RWPE2 (cell line): ENCODE data around the gene RNF220.

Experiments used
- ATAC-seq: fragments of 200-7000 bp; cut with Tn5 transposase; 3 replicates; pipeline ENCODE4 v1.9.1; 2021; ENCODE audit warnings: low read depth
- DNase-seq: peaks from one replicate; pipeline ENCODE4 v3.0.0-alpha.2; 2020; ENCODE audit warnings: low spot score
- H3K27ac ChIP-seq: fragments of 450-650 bp; 2 replicates; pipeline ENCODE4 v1.5.1; 2017; ENCODE audit warnings: mild to moderate bottlenecking; ENCODE audit not compliant: poor library complexity, severe bottlenecking
- H3K27me3 ChIP-seq: fragments of 250-450 bp; sonication (Bioruptor Pico); 2 replicates; pipeline ENCODE4 v1.5.1; 2021; ENCODE audit warnings: mild to moderate bottlenecking, moderate library complexity; ENCODE audit not compliant: insufficient read depth, poor library complexity, severe bottlenecking
- H3K36me3 ChIP-seq: fragments of 250-450 bp; sonication (Bioruptor Pico); 2 replicates; pipeline ENCODE4 v1.5.1; 2020; ENCODE audit warnings: low read depth, mild to moderate bottlenecking, moderate library complexity
- H3K4me1 ChIP-seq: fragments of 250-450 bp; sonication (Bioruptor Pico); 2 replicates; pipeline ENCODE4 v1.5.1; 2021; ENCODE audit warnings: mild to moderate bottlenecking, moderate library complexity; ENCODE audit not compliant: insufficient read depth, poor library complexity, severe bottlenecking
- H3K4me3 ChIP-seq: fragments of 250-450 bp; sonication (Bioruptor Pico); 2 replicates; pipeline ENCODE4 v1.5.1; 2021; ENCODE audit warnings: mild to moderate bottlenecking, moderate library complexity; ENCODE audit not compliant: severe bottlenecking
- H3K9me3 ChIP-seq: fragments of 250-450 bp; sonication (Bioruptor Pico); 2 replicates; pipeline ENCODE4 v1.5.1; 2021; ENCODE audit warnings: mild to moderate bottlenecking, moderate library complexity; ENCODE audit not compliant: severe bottlenecking
- TF ChIP-seq, protein P1 (sequence below): fragments of 450-650 bp; IDR thresholded peaks from one replicate; pipeline ENCODE4 v1.5.1; 2017; ENCODE audit warnings: mild to moderate bottlenecking, moderate library complexity; ENCODE audit not compliant: poor library complexity, severe bottlenecking

The RNF220 gene

DNA sequence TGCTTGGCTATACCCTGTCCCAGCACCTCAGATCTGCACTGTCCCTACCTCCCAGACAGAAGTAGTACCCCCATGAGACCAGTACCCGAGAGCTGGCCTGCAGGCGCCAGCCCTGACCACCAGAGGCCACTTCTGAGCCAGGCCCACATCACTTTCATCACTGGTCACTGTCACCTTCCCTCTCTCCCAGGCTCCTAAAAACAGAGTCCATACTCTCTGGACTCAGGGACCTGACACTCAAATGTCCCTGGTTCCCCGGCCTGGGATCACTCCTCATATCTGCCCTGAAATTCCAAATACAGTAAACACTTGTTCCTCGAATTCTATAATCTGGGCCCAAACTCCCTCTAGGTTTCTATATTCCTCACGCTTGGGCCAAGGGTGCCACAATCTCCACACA, 250.6 kb downstream of the RNF220 start:
- no peaks in the 10 kb centered on the region for H3K9me3 ChIP-seq
- ATAC-seq = no peak
- TF ChIP-seq, protein P1, sequence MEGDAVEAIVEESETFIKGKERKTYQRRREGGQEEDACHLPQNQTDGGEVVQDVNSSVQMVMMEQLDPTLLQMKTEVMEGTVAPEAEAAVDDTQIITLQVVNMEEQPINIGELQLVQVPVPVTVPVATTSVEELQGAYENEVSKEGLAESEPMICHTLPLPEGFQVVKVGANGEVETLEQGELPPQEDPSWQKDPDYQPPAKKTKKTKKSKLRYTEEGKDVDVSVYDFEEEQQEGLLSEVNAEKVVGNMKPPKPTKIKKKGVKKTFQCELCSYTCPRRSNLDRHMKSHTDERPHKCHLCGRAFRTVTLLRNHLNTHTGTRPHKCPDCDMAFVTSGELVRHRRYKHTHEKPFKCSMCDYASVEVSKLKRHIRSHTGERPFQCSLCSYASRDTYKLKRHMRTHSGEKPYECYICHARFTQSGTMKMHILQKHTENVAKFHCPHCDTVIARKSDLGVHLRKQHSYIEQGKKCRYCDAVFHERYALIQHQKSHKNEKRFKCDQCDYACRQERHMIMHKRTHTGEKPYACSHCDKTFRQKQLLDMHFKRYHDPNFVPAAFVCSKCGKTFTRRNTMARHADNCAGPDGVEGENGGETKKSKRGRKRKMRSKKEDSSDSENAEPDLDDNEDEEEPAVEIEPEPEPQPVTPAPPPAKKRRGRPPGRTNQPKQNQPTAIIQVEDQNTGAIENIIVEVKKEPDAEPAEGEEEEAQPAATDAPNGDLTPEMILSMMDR = peak; percentile 75
- no peak overlapping the region for H3K4me3 ChIP-seq
- no peak for DNase-seq
- no peaks in the 10 kb centered on the region for H3K27me3 ChIP-seq
- H3K4me1 ChIP-seq = no peaks in the 10 kb centered on the region
- H3K36me3 ChIP-seq = peaks cover 2% of the 10 kb centered on the region; the same call in 1 of the 2 replicates
- no peak overlapping the region for H3K27ac ChIP-seq

DNA sequence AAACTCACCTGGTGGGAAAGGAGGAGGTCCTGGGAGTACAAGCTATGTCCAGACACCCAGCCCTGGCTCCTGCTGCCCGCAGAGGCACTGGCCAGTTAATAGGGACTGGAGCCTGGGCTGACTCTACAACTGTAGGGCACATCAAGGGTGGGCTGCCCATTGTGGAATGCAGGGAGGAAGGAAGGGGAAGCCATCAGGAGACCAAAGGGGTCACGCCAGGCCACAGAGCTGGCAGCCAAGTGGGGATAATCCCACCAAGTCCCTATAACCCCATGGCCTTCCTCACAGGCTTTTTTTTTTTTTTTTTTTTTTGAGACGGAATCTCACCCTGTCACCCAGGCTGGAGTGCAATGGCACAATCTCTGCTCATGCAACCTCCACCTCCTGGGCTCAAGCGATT, 254.5 kb downstream of the RNF220 start:
- no peaks in the 10 kb centered on the region for H3K4me1 ChIP-seq
- TF ChIP-seq, protein P1 = no peak
- no peaks in the 10 kb centered on the region for H3K36me3 ChIP-seq
- H3K27ac ChIP-seq = no peak overlapping the region
- DNase-seq (no peak), ATAC-seq (no peak)
- no peak overlapping the region for H3K4me3 ChIP-seq
- H3K27me3 ChIP-seq = no peaks in the 10 kb centered on the region
- H3K9me3 ChIP-seq = no peaks in the 10 kb centered on the region

DNA sequence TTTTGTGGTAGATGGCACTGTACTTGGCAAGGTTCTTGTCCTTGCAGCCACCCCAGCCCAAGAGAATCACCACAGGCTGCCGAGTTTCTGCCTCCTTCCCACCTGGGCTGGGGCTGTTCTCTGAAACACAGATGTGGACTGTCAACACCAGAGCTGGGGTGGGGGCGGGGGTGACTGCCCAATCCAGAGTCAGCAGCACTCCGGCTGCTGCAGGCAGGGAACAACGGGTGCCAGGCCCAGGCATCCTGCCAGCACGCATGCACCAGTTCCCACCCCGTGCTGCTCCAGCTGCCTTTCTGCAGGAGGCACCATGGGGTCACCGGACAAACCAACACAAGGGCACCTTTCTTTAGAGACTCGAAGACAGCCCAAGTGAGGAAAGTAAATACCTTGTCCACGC, 255.1 kb downstream of the RNF220 start:
- DNase-seq = no peak
- H3K27me3 ChIP-seq = no peaks in the 10 kb centered on the region
- H3K27ac ChIP-seq = no peak overlapping the region
- ATAC-seq = no peak; the same call in 2 of the 3 replicates
- H3K4me3 ChIP-seq = no peak overlapping the region
- TF ChIP-seq, protein P1 = no peak
- H3K36me3 ChIP-seq = no peaks in the 10 kb centered on the region
- H3K4me1 ChIP-seq = no peaks in the 10 kb centered on the region
- no peaks in the 10 kb centered on the region for H3K9me3 ChIP-seq

DNA sequence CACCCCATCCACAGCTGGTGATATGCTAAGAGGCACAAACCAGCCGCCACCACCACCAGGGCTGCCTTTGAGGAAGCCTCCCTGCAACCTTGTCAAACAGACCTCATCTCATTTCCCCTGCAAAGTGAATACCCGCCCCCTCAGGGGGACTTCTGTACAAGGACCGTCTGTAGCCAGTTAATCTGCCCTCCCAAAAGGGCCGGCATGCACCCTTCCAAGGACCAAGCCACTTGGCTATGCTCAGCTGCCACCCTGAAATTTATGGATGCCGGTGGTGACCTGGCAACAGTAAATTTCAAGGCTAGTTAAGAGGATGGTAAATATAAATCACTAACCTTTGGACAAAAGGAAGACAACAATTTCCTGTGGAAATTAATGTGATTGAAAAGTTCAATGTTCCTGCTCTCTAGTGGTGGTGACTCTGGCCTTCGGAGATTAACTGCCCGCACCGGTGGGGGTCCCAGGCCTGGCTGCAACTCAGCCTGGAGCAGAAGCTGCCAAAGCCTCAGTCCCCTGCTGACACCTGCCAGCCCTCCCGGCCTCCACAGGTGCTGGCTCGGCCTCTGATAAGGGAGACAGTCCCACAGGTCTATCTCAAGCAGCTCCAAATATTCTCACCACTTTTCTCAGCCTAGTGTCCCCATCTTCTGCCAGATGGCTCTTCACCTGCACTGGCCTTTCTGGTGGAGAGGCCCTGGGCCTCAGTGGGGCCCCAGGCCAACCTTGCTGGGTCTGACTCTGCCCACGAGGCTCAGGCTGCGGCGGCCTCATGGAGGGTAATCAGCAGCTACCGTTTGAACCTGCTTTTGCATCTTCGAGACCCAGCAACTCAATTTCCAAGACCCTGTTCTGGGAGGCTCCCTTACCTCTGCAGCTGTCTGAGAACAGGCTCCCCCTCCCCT, 257.0 kb downstream of the RNF220 start:
- no peak for DNase-seq
- Histone ChIP-seq H3K27me3 (no peaks in the 10 kb centered on the region), H3K4me3 (no peak overlapping the region), H3K9me3 (no peaks in the 10 kb centered on the region), H3K27ac (no peak overlapping the region), H3K4me1 (no peaks in the 10 kb centered on the region), H3K36me3 (no peaks in the 10 kb centered on the region)
- no peak for ATAC-seq
- TF ChIP-seq, protein P1 = no peak

DNA sequence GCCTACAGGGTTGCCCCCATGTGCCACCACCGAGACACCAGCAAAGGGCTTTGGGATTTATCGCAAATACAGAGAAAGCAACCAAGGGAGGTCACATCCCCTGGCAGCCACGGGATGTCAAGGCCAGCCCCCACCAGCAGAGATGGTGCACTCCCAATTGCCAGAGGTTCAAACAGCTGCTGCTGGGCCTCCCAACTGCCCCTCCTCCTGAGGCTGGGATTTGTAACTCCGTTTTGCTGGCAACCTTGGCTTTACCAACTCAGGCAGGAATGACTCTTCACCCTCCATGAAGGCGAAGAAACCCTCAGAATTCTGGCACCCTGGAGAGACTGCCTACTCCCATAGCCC, 257.6 kb downstream of the RNF220 start:
- TF ChIP-seq, protein P1 = no peak
- Histone ChIP-seq H3K27ac (no peak overlapping the region), H3K9me3 (no peaks in the 10 kb centered on the region), H3K36me3 (no peaks in the 10 kb centered on the region), H3K4me3 (no peak overlapping the region), H3K27me3 (no peaks in the 10 kb centered on the region), H3K4me1 (no peaks in the 10 kb centered on the region)
- ATAC-seq (no peak), DNase-seq (no peak)
